AG04450 (cell line): ENCODE results near the gene SNPH. TPM values are rescaled to one million over a fixed set of nuclear protein-coding genes. Genes with fewer than 3 reads are reported as not detected.

Experiments used
- CTCF ChIA-PET: fragments of 300-600, 350-600 bp; formaldehyde crosslinking; extraction: SDS; loops from one replicate; lab custom pipeline; 2022; ENCODE audit warnings: antibody characterized with exemption, inconsistent platforms; lab: Charles Lee
- POLR2A ChIA-PET: fragments of 350-600 bp; formaldehyde crosslinking; extraction: SDS; loops from one replicate; lab custom pipeline; 2021; ENCODE audit warnings: antibody characterized with exemption, inconsistent platforms; lab: Yijun Ruan, JAX
- DNase-seq: peaks from one replicate; pipeline ENCODE4 v3.0.0-alpha.2; 2011; ENCODE audit warnings: low read depth, low spot score
- H3K27ac ChIP-seq: one replicate; pipeline ENCODE4 v1.5.1; 2012; ENCODE audit warnings: low read depth, low read length, control low read depth
- H3K27me3 ChIP-seq: one replicate; pipeline ENCODE4 v1.6.0; 2012; ENCODE audit warnings: low read length; ENCODE audit not compliant: control insufficient read depth, insufficient read depth
- H3K4me3 ChIP-seq: 2 replicates; pipeline ENCODE4 v1.5.1; 2011; ENCODE audit warnings: mild to moderate bottlenecking, low read depth, low read length, control low read depth
- H3K9me3 ChIP-seq: 2 replicates; pipeline ENCODE4 v1.5.1; 2012; ENCODE audit warnings: low read length; ENCODE audit not compliant: control insufficient read depth, insufficient read depth
- polyA plus RNA-seq: library from polyadenylated mRNA; depleted of rRNA; stranded (reverse); fragments of >200 nt; gene quantifications from 2 replicates; pipeline ENCODE4 v1.2.3, GENCODE V29; 2011
- TF ChIP-seq, protein P1 (sequence below): IDR thresholded peaks from 2 replicates; pipeline ENCODE4 v1.5.1; 2011; ENCODE audit warnings: low read depth, low read length, control low read depth, inconsistent platforms

The SNPH gene
- polyA plus RNA-seq, 1 experiment = 1.5 TPM

DNA sequence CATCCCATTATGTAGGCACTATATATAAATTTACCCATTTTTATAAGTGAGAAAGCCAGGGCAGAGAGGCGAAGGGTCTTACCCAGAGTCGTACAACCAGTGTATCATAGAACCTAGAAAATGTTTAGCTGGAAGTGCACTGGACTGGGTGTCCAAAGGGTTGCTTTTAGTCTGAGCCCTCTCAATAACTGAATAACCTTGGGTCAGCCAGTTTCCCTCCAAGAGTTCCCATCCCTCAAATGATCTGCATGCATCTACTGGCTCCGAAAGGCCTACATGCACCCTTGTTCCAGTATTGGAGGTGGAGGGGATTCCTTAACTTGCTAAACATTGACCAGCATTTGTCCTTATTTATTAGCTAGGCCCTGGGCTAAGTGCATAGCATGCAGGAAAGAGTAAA is 3.8 kb downstream of the SNPH start:
- ChIA-PET POLR2A (no interaction called here), CTCF (interaction anchor here (0.6 kb wide), 1 partner anchor 91 kb away, joined by 3 read pairs; no protein-coding TSS in a partner anchor)
- H3K4me3 ChIP-seq = no peak overlapping the region
- no peak for DNase-seq
- H3K27ac ChIP-seq = no peak overlapping the region
- TF ChIP-seq, protein P1, sequence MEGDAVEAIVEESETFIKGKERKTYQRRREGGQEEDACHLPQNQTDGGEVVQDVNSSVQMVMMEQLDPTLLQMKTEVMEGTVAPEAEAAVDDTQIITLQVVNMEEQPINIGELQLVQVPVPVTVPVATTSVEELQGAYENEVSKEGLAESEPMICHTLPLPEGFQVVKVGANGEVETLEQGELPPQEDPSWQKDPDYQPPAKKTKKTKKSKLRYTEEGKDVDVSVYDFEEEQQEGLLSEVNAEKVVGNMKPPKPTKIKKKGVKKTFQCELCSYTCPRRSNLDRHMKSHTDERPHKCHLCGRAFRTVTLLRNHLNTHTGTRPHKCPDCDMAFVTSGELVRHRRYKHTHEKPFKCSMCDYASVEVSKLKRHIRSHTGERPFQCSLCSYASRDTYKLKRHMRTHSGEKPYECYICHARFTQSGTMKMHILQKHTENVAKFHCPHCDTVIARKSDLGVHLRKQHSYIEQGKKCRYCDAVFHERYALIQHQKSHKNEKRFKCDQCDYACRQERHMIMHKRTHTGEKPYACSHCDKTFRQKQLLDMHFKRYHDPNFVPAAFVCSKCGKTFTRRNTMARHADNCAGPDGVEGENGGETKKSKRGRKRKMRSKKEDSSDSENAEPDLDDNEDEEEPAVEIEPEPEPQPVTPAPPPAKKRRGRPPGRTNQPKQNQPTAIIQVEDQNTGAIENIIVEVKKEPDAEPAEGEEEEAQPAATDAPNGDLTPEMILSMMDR = no peak
- no peaks in the 10 kb centered on the region for H3K27me3 ChIP-seq
- no peaks in the 10 kb centered on the region for H3K9me3 ChIP-seq

DNA sequence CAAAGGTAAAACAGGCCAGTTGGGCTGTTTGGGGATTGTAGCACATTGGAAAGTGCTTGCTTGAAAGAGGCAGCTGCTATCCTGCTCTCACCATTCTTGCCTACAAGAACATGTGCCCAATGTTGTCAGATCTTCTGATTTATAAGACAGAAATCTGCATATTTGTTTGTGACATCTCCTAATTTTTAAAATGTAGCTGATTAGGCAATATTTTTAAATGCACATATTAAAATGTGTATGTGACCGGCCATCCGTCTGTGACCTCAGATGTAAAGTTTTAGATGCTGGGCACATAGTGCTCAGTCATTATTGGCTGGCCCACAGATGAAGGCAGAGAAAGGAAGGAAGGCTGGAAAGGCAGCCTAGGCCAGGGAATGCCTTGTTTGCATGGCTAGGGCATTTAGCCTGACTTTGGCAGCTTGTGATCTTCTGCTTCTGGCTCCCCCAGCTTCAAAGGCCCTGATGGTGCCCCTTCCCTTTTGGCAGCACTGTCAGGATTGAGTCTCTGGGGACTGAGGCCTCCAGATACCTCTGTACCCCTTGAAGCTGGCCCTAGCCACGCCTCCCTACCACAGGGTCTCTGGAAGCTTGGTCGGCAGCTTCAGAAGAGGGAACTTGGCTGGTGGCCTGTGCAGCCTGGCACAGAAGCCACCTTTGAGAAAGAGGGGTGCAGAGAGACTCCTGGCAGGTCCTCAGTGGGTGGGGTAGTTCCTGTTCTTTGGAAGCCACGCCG is 6.4 kb downstream of the SNPH start:
- POLR2A ChIA-PET = interaction anchor here (0.6 kb wide), 1 partner anchor 439 kb away, joined by 3 read pairs; the partner anchor contains the start of gene FAM110A
- H3K9me3 ChIP-seq = no peaks in the 10 kb centered on the region
- no peak overlapping the region for H3K4me3 ChIP-seq
- TF ChIP-seq, protein P1 = no peak
- no peaks in the 10 kb centered on the region for H3K27me3 ChIP-seq
- no peak for DNase-seq
- H3K27ac ChIP-seq = no peak overlapping the region
- CTCF ChIA-PET = interaction anchor here (1.0 kb wide), 1 partner anchor 25 kb away, joined by 3 read pairs; no protein-coding TSS in a partner anchor

DNA sequence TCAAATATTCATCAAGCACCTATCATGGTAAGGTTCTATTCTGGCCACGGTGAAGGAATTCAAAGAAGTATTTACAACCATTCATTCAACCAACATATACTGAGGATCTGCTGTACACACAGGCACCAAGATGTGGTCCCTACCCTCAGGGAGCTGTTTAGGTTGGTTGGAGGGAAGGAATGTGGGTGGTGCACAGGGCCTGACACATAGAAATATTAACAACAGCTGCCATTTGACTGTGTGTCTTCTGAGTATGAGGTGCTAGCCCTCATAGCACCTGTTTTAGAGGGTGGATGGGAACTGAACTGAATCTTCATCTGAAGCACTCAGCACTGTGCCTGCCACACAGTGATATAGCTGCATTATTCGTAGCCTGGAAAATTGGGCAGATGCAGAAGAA is 7.3 kb downstream of the SNPH start:
- CTCF ChIA-PET = interaction anchor here (0.6 kb wide), 1 partner anchor 120 kb away, joined by 5 read pairs; no protein-coding TSS in a partner anchor
- Histone ChIP-seq H3K27ac (no peak overlapping the region), H3K4me3 (no peak overlapping the region), H3K9me3 (no peaks in the 10 kb centered on the region), H3K27me3 (no peaks in the 10 kb centered on the region)
- DNase-seq = no peak
- TF ChIP-seq, protein P1 = no peak
- POLR2A ChIA-PET = interaction anchor here (0.6 kb wide), 1 partner anchor 440 kb away, joined by 3 read pairs; the partner anchor contains the start of gene FAM110A

DNA sequence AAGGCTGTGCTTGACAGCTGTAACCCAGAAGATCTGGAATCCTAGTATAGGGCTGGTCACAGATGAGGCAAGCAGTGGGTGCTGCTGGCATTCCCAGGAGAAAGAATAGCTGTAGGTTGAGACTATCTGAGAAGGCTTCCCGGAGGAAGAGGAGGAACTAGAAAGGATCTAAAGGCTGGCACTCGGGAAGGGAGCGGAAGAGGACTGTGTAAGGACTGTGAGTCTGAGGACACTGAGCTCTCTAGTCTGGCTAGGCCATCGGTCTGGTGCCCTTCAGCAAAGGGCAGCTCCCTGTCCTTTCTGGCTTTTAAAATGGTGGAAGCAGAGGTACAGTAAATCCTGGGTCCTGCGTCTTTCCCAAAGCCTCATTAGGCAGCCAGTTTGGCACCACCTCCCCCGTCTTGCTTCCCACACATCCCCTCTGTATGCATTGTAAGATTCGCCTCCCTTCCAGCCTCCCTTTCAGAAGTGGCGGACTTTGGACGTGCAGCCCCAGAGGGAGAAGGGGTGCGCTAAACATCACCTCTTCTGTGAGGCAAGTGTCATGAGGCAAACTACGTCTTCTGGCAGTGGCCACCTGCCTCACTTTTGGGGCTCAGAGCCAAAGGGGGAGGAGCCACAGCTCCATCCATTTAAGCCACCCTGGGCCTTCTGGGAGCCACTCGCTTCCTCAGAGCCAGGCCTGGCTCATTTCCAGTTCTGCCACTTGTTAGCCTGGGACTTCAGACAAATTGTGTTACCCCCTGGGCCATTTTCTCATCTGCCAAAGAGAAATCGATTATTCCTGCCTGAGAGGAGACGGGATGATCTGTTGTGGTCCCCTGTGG is 8.6 kb downstream of the SNPH start:
- POLR2A ChIA-PET = no interaction called here
- no peaks in the 10 kb centered on the region for H3K9me3 ChIP-seq
- H3K4me3 ChIP-seq = no peak overlapping the region
- DNase-seq = no peak
- no peaks in the 10 kb centered on the region for H3K27me3 ChIP-seq
- CTCF ChIA-PET = interaction anchor here (0.6 kb wide), 1 partner anchor 919 kb away, joined by 3 read pairs; no protein-coding TSS in a partner anchor
- TF ChIP-seq, protein P1 = no peak
- no peak overlapping the region for H3K27ac ChIP-seq
